HFF-Myc (cell line): ENCODE results near the gene BHLHA9.

Source experiments
- DNase-seq: peaks from one replicate; pipeline ENCODE4 v3.0.0-alpha.2; 2011; ENCODE audit warnings: low read depth; ENCODE audit errors: extremely low read depth
- H3K4me3 ChIP-seq: replicated peaks from 2 replicates; pipeline ENCODE4 v1.5.1; 2011; ENCODE audit warnings: low read depth, mild to moderate bottlenecking, control low read depth, low read length
- CTCF ChIP-seq: IDR thresholded peaks from 2 replicates; pipeline ENCODE4 v1.5.1; 2012; ENCODE audit warnings: mild to moderate bottlenecking, low read depth, low read length, control low read depth; ENCODE audit errors: missing control alignments

The BHLHA9 gene

GRCh38 chr17:1298606-1299005 lies 28.4 kb downstream of the BHLHA9 start:
- no peak for DNase-seq
- TF ChIP-seq CTCF, result no peak
- no peak overlapping the region for H3K4me3 ChIP-seq

- DNase-seq, result no peak
- no peak overlapping the region for H3K4me3 ChIP-seq
- TF ChIP-seq CTCF, result no peak
These were observed 29.5 kb downstream of the BHLHA9 start for GRCh38 chr17:1299552-1300370.

GRCh38 chr17:1300371-1300905 lies 30.2 kb downstream of the BHLHA9 start:
- TF ChIP-seq CTCF, result no peak
- no peak for DNase-seq
- no peak overlapping the region for H3K4me3 ChIP-seq

- DNase-seq, result no peak
- TF ChIP-seq CTCF, result no peak
- H3K4me3 ChIP-seq, result no peak overlapping the region
These were observed 31.3 kb downstream of the BHLHA9 start for GRCh38 chr17:1301546-1301945.

- TF ChIP-seq CTCF, result no peak
- H3K4me3 ChIP-seq, result no peak overlapping the region
These were observed 32.5 kb downstream of the BHLHA9 start for GRCh38 chr17:1302761-1303160.

GRCh38 chr17:1304522-1304921 lies 34.3 kb downstream of the BHLHA9 start:
- no peak for DNase-seq
- H3K4me3 ChIP-seq, result no peak overlapping the region
- no peak for TF ChIP-seq CTCF

More at GRCh38 chr17:1302761-1303160, 32.5 kb downstream of the BHLHA9 start:
- DNase-seq, result no peak
